ENCODE results near the gene CDK19. TPM values are rescaled to one million over a fixed set of nuclear protein-coding genes. Genes with fewer than 3 reads are reported as not detected.

CDK19 gene
- total RNA-seq, 1 experiment from 2014 or later: 7.0 TPM

GRCh38 chr6:110575925-110576463 lies 239.3 kb downstream of the CDK19 start:
- H3K27ac Mint-ChIP-seq: no peak overlapping the region
- H3K79me2 ChIP-seq (ENCODE audit: insufficient read depth, low read length): no peaks in the 10 kb centered on the region
- no peak overlapping the region for H3K14ac ChIP-seq (ENCODE audit: insufficient read depth, low read length)
- no peak overlapping the region for H3K23ac ChIP-seq (ENCODE audit: insufficient read length, low read depth, low read length)
- WGBS (ENCODE audit: extremely low coverage, insufficient read length, low lambda C conversion rate): no CpG with 5 or more reads among the region's 5 CpGs
- H3K4me1 ChIP-seq (ENCODE audit: insufficient read depth, low read length): no peaks in the 10 kb centered on the region
- no peak overlapping the region for H3K4me3 Mint-ChIP-seq
- H4K91ac ChIP-seq (ENCODE audit: insufficient read length, low read depth, low read length): no peak overlapping the region
- H2BK15ac ChIP-seq (ENCODE audit: low read depth, low read length): no peak overlapping the region
- no peaks in the 10 kb centered on the region for H3K9me3 ChIP-seq (ENCODE audit: control insufficient read depth, low read depth, low read length)
- peaks cover 0 to 2% of the 10 kb centered on the region in 2 experiments; a peak in 1 of 5 replicates for H3K9me3 Mint-ChIP-seq
- H4K8ac ChIP-seq (replicated peaks; ENCODE audit: insufficient read length, low read depth, low read length): no peak overlapping the region
- TF ChIP-seq CTCF (conservative IDR thresholded peaks at IDR 0.05): no peak
- H3K27ac ChIP-seq (ENCODE audit: insufficient read length, low read depth, low read length): no peak overlapping the region
- no peak overlapping the region for H3K4me2 ChIP-seq (ENCODE audit: insufficient read depth, insufficient read length, low read length)
- H3K79me1 ChIP-seq (ENCODE audit: insufficient read depth, low read depth, low read length, poor library complexity, severe bottlenecking): no peaks in the 10 kb centered on the region
- H3K27me3 Mint-ChIP-seq (ENCODE audit: low read depth): no peaks in the 10 kb centered on the region
- H3T11ph ChIP-seq (ENCODE audit: low read length): no peak overlapping the region
- H2AK5ac ChIP-seq (ENCODE audit: insufficient read length, low read length): no peak overlapping the region
- DNase-seq: no peak
- no peak overlapping the region for H3K9ac ChIP-seq (ENCODE audit: extremely low read depth, insufficient read length, low read length)
- H2BK20ac ChIP-seq (ENCODE audit: low read depth, low read length, poor library complexity, severe bottlenecking): no peak overlapping the region
- H4K5ac ChIP-seq (ENCODE audit: insufficient read length, low read depth, low read length): no peak overlapping the region
- no peaks in the 10 kb centered on the region for H3K36me3 Mint-ChIP-seq (ENCODE audit: insufficient read depth in 1 of 3, low read depth in 3 of 3)
- no peaks in the 10 kb centered on the region for H3K27me3 ChIP-seq (ENCODE audit: insufficient read depth, low read length)
- no peak overlapping the region for H2BK120ac ChIP-seq (ENCODE audit: low read depth, low read length, poor library complexity, severe bottlenecking)
- no peak overlapping the region for H2BK5ac ChIP-seq (ENCODE audit: insufficient read length, low read length)
- H3K4me1 Mint-ChIP-seq: peaks cover 0 to 3% of the 10 kb centered on the region in 2 experiments; a peak in 2 of 4 replicates
- no peaks in the 10 kb centered on the region for H3K23me2 ChIP-seq (ENCODE audit: insufficient read length, low read depth, low read length, poor library complexity, severe bottlenecking)
- no peak overlapping the region for H3K56ac ChIP-seq (ENCODE audit: insufficient read length, low read depth, low read length)
- H3K18ac ChIP-seq (ENCODE audit: insufficient read length, low read depth, low read length): no peak overlapping the region
- no peak overlapping the region for H3K4ac ChIP-seq (ENCODE audit: low read depth, low read length)
- no peak overlapping the region for H2BK12ac ChIP-seq (ENCODE audit: insufficient read length, low read depth, low read length)
- H4K20me1 ChIP-seq (ENCODE audit: control insufficient read depth, insufficient read depth, insufficient read length): no peaks in the 10 kb centered on the region
- no peak overlapping the region for H2AFZ ChIP-seq (ENCODE audit: low read length)

All from H9 (cell line).